Measurements from ENCODE around the gene PHKG1.

GRCh38 chr7:56077681-56078080 lies 15.1 kb downstream of the PHKG1 start:
- TF ChIP-seq ZNF532 (CRISPR knock-in tag; IDR thresholded peaks at IDR 0.05; ENCODE audit: borderline replicate concordance) (no peak), FOXP1 (CRISPR knock-in tag; IDR thresholded peaks at IDR 0.05; ENCODE audit: borderline replicate concordance) (no peak), CTCF (IDR thresholded peaks at IDR 0.05) (no peak), ZNF263 (CRISPR knock-in tag; IDR thresholded peaks at IDR 0.05; ENCODE audit: low read depth) (no peak), JUN (CRISPR knock-in tag; IDR thresholded peaks at IDR 0.05) (no peak), ZNF232 (CRISPR knock-in tag; IDR thresholded peaks at IDR 0.05) (no peak), TP53 (CRISPR knock-in tag; IDR thresholded peaks at IDR 0.05) (no peak), SP1 (CRISPR knock-in tag; conservative IDR thresholded peaks at IDR 0.05) (no peak), AFF4 (CRISPR knock-in tag; IDR thresholded peaks at IDR 0.05; ENCODE audit: borderline replicate concordance) (no peak), ETV6 (CRISPR knock-in tag; IDR thresholded peaks at IDR 0.05) (no peak), MLX (CRISPR knock-in tag; IDR thresholded peaks at IDR 0.05) (no peak), E2F1 (CRISPR knock-in tag; IDR thresholded peaks at IDR 0.05) (no peak)

Data from WTC11 (cell line).